Mononuclear cell (primary cell): ENCODE data around the gene MRPL14. TPM values are rescaled to one million over a fixed set of nuclear protein-coding genes. Genes with fewer than 3 reads are reported as not detected.

ENCODE experiments used
- H3K27me3 ChIP-seq: 2 replicates; pipeline ENCODE4 v1.6.0; 2011; ENCODE audit warnings: low read length, control low read depth; ENCODE audit not compliant: insufficient read depth
- H3K4me1 ChIP-seq: 2 replicates; pipeline ENCODE4 v1.5.1; 2011; ENCODE audit warnings: mild to moderate bottlenecking, low read length, control low read depth; ENCODE audit not compliant: insufficient read depth
- H3K4me3 ChIP-seq: 2 replicates; pipeline ENCODE4 v1.5.1; 2011; ENCODE audit warnings: mild to moderate bottlenecking, low read length, moderate library complexity
- H3K9me3 ChIP-seq: 2 replicates; pipeline ENCODE4 v1.5.1; 2011; ENCODE audit warnings: low read depth, mild to moderate bottlenecking, control low read depth, low read length
- total RNA-seq: library from RNA; depleted of rRNA; stranded (reverse); fragments of >200 nt; gene quantifications from one replicate; pipeline ENCODE4 v1.2.3, GENCODE V29; 2012

MRPL14 gene
- total RNA-seq, 1 donor: 10.3 TPM

DNA sequence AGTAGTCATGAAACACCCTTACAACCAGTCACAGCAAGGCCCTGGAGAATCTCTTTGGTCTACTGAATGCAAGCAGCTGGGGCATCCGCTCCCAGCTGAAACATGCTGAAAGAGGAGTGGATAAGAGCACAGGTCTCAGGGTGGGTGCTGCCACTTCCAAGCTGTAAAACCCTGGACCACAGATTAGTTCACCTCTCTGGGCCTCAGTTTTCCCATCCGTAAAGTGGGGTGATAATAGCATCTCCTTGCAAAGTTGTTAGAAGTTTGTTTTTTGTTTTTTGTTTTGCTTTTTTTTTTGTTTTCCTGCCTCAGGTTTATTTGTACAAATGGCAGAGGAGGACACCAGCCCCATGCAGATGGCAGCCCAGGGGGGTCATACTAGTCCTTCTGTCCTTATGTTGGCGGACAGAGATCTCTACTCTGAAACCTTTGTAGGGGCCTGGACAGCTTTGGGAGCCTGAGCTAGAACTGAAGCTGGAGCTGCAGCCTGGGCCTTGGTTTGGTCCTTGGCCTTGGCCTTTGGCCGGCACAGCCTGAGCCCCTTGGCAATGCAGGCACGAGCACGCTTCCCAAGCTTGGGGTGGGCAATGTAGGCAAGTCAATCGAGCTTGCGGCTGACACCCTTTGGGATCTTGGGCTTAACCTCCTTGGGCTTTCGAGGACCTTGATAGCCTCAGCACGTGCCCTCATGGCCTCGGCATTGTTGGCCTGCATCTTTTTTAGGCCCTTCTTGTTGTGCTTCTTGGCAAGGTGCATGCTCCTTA lies 38.2 kb downstream of the MRPL14 start:
- H3K4me3 ChIP-seq: no peak overlapping the region
- no peaks in the 10 kb centered on the region for H3K27me3 ChIP-seq
- no peaks in the 10 kb centered on the region for H3K4me1 ChIP-seq
- no peaks in the 10 kb centered on the region for H3K9me3 ChIP-seq

DNA sequence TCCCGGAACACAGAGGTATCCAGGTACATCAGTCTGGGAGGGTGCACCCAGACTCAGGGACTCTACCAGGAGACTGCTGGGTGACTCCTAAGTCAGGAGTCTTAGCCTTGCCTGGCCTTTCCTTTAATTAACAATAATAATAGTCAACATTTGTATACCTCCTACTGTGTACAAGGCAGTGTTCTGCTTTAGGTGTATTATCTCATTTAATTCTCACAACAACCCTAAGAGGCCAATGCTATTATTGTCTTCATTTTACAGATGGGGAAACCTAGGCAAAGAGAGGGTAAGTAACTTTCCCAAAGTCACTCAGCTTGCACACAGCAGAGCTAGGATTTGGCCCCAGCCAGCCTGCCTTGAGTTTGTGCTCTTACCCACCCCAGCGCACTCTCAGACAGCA lies 39.6 kb downstream of the MRPL14 start:
- H3K4me1 ChIP-seq: no peaks in the 10 kb centered on the region
- no peaks in the 10 kb centered on the region for H3K9me3 ChIP-seq
- no peak overlapping the region for H3K4me3 ChIP-seq
- no peaks in the 10 kb centered on the region for H3K27me3 ChIP-seq

DNA sequence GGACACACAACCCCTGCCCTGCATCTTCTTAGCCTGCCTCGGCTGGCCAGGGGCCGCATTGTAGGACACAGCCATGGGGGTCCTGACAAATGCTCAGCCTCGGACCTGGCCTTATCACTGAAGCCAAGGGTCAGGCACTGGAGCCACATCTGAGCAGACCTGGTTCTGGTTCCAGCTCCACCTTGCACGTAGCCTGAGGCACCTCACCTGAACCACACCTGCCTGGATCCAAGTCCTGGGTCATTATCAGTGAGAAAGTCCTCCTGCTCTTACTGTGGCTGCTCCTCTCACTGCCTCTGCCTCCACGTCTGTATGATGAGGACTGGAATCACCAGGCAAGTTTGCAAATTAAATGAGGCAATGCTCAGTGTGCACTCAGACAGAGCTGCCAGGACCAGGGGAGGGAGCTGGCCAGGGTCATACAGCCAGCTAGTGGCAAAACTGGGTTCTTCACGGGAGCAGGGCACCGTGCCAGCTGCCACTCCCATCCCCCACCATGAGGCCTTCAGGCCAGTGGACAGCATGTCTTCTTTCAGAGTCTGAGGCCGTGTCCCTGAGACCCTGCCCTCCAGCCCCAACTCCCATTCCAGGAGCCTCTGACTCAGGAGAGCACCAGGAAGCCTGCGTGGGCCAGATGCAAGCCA lies 40.2 kb downstream of the MRPL14 start:
- Histone ChIP-seq H3K27me3 (no peaks in the 10 kb centered on the region), H3K9me3 (no peaks in the 10 kb centered on the region), H3K4me3 (no peak overlapping the region), H3K4me1 (no peaks in the 10 kb centered on the region)

DNA sequence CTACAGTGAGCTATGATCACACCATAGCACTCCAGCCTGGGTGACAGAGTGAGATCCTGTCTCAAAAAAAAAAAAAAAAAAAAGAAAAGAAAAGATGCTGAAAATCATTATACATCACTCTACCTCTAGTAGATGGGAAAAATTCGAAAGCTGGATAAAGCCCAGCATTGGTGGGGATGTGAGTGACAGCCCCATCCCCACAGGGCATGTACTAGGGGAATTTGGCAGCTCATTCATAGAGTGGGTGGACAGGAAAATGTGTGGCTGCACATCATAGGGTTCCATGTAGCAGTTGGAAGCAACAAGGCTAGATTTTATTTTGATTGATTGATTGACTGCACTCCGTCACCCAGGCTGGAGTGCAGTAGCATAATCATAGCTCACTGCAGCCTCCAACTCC lies 42.0 kb downstream of the MRPL14 start:
- no peaks in the 10 kb centered on the region for H3K27me3 ChIP-seq
- no peaks in the 10 kb centered on the region for H3K4me1 ChIP-seq
- H3K4me3 ChIP-seq: no peak overlapping the region
- H3K9me3 ChIP-seq: no peaks in the 10 kb centered on the region

DNA sequence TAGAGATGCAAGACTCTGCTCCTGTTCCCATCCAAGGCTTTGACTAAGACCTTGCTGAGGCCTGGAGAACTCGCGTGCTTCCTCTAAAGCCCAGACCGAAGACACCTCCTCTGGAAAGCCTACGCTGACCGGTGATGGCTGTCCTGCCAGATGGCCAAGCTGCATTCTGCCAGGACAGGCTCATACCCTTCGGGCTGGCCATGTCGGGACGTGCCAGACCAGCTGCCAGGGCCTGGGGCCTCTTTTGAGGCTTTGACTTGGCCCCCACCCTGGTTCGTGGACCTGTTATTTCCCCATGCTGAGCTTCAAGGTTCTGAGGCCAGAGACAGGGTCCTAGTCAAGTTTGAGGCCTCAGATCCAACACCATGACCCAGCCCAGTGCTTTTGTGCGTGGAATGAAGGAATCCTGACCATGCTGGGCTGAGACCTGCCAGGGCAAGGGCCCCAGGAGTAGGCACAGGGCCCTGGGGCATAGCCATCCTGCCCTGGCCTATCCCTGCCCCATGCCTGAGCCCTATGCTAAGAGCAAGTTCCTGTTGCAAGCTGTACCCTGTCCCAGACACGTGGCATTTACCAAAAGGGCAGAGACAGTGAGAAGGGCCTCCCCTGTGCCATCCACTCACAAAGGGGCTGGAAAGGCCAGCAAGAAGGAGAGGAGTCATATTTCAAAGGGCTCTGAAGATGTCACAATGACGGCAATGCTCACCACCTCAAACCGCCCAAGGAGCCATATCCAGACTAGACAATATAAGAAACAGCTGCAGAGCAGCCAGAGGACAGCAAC lies 42.8 kb downstream of the MRPL14 start:
- Histone ChIP-seq H3K4me3 (no peak overlapping the region), H3K9me3 (no peaks in the 10 kb centered on the region), H3K27me3 (no peaks in the 10 kb centered on the region), H3K4me1 (no peaks in the 10 kb centered on the region)

DNA sequence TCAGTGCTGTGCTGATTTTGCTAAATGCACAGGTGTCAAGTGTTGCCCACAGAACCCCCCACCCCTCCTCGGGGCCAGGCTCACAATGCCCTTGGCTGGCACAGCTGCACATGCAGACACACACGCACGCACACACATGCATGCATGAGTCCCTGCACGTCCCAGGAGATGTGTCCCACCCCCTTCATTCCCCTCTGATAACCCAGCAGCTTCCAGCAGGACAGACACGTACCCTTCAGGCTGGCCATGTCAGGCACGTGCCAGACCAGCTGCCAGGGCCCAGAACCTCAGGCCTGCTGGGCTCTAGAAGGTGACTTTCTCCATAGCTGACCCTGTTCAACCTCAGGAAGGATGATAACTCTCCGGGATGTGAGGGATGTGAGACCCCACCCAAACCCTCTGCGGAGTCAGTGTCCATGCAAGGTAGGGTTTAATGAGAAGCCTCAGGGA lies 44.4 kb downstream of the MRPL14 start:
- H3K4me1 ChIP-seq: no peaks in the 10 kb centered on the region
- peaks cover 6% of the 10 kb centered on the region for H3K27me3 ChIP-seq
- H3K4me3 ChIP-seq: no peak overlapping the region
- no peaks in the 10 kb centered on the region for H3K9me3 ChIP-seq

DNA sequence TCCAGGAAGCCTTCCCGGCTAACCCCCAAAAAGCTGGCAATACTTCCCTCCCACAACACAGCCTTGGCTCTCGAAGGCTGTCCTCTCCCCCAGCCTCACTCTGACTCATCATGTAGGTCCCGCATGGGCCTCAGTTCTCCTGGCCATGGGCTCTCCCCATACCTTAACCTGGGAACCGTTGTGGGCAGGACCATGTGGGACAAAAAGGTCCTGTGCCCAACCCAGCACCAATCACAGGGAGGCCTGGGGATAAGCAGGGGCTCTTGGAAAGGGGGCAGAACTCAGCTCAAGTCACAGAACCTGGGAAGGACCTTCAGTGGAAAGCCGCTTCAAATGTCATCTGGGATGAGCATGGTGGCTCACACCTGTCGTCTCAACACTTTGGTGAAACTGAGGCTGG lies 45.5 kb downstream of the MRPL14 start:
- Histone ChIP-seq H3K9me3 (no peaks in the 10 kb centered on the region), H3K4me3 (no peak overlapping the region), H3K27me3 (peaks cover 11% of the 10 kb centered on the region), H3K4me1 (no peaks in the 10 kb centered on the region)

DNA sequence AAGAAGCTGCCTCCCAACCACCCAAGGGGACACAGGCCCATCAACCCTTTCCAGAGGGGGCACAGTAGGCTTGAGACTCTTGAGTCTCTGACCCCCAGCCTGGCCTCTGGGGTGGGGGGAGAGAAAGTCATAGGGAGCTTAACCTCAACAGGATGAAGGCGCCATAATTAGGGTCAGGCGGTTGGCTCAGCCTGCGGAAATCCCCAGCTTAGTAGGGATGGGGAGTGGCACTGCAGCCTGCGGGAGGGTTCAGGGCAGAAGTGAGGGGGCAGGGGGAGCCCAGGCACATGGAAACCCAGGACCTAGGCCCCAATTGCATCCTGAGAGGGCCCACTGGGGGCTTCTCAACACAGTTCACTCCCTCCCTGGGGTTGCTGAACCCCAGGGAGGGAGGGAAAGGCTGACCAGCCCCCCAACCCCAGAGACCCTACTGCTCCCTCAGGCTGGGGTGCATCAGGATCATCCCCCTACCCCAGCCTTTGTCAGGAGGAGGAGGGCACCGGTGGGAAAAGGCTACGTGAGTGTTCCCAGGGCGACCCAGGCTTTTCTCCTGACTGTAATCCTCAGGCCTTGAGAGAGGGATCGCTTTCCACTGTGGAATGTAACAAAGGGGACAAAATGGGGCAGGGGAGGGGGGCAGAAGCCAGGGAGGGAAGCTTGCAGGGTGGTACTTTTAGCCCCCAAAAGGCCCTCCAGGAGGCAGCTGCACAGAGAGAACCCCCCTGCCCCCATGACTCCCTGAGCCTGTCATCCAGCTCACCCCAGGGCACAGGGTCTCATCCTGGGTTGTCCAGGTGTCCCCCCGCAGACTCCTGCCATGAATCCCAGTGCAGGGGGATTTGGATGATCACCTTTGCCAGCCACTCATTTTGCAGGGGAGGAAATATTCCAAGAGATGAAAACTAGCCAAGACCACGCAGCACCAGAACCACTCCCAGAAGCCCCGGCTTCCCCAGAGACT lies 46.4 kb downstream of the MRPL14 start:
- H3K27me3 ChIP-seq: peaks cover 14% of the 10 kb centered on the region
- no peaks in the 10 kb centered on the region for H3K4me1 ChIP-seq
- H3K4me3 ChIP-seq: no peak overlapping the region
- no peaks in the 10 kb centered on the region for H3K9me3 ChIP-seq

DNA sequence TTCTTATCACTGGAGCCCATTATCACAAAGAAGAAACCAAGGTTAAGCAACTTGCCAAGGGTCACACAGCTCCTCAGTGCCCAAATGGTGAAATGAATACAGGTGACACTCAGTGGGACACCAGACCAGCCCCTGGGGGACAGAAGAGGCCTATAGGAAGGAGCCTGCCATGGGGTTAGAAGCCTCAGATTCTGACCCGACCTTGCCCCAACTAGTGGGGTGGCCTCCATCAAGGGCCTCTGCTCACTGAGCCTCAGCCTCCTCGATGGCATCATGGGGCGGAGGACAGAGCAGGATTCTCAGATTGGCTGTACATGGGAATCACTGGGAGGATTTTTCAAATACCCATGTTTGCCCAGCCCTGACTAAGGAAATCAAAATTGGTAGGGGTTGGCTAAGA lies 47.6 kb downstream of the MRPL14 start:
- no peak overlapping the region for H3K4me3 ChIP-seq

DNA sequence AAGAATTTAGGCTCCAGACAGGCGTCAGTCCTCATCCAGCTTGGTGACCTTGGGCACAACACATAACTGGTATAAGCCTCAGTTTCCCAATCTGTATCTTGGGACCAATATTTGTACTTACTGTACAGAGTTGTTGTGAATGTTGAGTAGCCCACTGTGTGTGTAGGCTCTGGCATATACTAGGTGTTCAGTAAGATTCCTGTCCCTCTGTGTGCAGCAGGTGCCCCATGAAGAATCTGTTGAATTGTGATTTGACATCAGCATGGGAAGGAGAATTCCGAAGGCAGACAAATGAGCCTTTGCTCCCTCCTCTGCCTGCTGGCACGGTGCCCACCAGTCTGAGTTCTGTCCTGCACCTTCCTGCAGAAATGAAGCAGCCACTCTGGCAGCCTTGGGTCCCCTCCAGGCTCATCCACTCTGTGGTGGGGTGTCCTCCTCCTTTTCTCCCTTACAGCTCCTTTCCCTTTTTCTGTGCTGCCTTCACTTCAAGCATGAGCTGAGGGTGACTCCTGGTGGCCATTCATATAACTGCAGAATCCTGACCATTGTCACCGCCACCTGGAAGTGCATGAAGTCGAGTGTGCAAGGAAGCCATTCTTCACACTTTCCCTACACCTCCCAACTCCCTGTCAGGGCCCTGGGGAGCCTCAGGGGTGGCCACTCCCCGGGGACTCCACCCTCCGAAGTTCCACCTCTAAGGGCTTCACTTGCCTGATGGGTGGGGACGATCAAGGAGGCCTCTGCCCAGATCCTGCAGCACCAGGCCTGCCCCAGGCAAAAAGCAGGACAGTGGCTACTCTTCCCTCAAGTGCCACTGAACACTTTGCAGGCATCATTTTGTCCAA lies 48.2 kb downstream of the MRPL14 start:
- H3K27me3 ChIP-seq: peaks cover 16% of the 10 kb centered on the region
- H3K4me3 ChIP-seq: no peak overlapping the region
- no peaks in the 10 kb centered on the region for H3K9me3 ChIP-seq
- peaks cover 6% of the 10 kb centered on the region for H3K4me1 ChIP-seq

More for the DNA sequence above, 47.6 kb downstream of the MRPL14 start:
- no peaks in the 10 kb centered on the region for H3K4me1 ChIP-seq
- no peaks in the 10 kb centered on the region for H3K9me3 ChIP-seq
- H3K27me3 ChIP-seq: peaks cover 14% of the 10 kb centered on the region

DNA sequence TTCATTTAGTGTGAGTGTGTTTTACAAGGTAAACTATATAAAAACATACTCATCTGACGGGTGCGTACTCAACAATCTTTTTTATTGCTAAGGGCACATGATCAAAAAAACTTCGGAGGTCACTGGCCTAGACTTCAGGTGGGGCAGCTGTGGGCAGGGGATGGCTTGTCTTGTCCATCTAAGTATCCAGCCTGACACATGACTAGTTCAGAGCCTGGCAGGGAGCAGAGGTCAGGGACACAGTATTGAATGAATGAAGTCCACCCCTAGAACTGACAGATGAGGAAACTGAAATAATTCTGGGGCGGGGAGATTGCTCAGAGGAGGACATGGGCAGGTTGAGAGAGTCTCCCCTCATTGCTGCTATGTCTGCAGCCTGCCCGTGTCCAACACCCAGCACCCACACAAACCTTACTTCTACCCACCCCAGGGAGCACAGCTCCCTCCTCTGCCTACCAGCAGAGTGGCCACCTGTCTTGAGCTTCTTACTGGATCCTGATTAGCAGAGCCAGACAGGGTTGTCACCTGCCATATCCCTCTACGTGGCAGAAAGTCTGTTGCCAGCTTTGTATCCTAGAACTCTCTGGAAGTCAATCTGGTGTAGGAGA lies 48.9 kb downstream of the MRPL14 start:
- H3K9me3 ChIP-seq: no peaks in the 10 kb centered on the region
- H3K4me1 ChIP-seq: peaks cover 12% of the 10 kb centered on the region
- H3K4me3 ChIP-seq: no peak overlapping the region
- peaks cover 20% of the 10 kb centered on the region for H3K27me3 ChIP-seq

DNA sequence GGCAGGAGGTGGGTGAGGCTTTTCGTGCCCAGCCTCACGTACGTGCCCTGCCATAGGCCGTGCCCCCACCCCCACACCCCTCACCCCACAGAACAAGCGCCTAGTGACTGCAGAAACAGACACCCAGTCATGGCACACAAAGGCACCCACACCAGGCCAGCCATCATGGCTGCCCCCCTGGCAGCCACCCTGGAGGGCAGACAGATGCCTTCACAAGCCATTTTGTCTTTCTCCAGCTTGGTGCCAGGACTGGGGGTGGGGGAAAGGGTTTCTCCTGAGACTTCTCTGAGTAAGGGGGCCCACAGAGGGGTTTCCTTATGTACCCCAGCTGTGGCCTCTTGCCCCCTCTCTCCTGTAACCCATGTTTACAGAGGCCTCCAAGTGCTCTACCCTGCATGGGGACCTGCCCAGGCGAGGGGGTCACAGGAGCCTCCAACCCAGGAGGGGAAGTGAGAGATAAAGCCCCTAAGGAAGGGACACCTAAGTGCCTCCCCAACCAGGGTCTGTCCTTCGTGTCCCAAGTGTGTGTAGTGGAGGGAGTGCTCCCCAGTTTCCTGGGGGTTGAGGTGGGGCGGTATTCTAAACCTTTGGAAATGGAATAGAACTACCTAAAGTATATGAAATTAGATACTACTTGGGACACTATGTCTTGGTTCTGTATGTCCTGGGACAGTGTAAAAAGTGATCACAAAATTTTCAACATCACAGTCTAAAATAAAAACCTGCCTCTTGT lies 49.9 kb downstream of the MRPL14 start:
- H3K27me3 ChIP-seq: peaks cover 20% of the 10 kb centered on the region
- no peak overlapping the region for H3K4me3 ChIP-seq
- H3K4me1 ChIP-seq: peaks cover 12% of the 10 kb centered on the region
- no peaks in the 10 kb centered on the region for H3K9me3 ChIP-seq
